ENCODE data around the gene BCAR3. TPM values are rescaled to one million over a fixed set of nuclear protein-coding genes. Genes with fewer than 3 reads are reported as not detected.

Gene BCAR3
- total RNA-seq, 1 experiment from 2014 or later: 9.3 TPM

DNA sequence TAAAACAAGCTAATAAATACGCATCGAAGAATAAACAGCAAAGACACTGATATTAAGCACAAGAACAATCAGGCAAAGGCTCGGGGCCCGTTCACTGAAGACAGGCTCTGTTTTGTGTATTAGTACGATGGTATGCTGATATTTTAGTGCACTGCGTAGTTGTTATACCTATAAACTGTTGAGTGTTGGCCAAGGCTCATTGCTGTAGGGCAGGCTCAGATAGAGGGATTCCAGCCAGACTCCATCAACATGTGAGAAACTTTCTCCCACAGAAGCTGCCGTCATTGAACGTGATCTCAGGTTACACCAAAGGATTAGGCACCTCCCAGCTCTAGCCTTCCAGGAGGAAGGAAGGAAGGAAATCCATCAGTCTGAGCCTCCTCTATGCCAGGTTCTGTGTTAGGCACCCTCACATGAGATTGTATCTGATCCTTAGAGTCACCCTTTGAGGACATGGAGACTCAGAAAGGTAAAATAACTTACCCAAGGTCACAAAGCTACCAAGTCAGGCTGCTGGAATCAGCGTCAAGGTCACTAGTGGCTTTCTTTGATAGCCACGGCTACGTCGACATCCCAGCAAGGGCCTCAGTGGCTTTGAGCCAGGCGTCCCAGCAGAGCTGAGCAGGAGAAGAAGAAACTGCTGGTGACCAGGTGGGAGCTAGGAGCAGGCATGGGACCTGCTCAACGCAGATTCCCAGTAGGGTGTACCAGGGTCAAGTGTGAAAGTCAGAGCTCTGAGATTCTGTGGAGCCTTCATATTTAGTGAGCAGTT is 14.8 kb downstream of the BCAR3 start:
- H3K36me3 ChIP-seq (ENCODE audit: control insufficient read depth, insufficient read depth, low read length): no peaks in the 10 kb centered on the region
- POLR2A ChIA-PET: no interaction called here
- TF ChIP-seq, protein P1, sequence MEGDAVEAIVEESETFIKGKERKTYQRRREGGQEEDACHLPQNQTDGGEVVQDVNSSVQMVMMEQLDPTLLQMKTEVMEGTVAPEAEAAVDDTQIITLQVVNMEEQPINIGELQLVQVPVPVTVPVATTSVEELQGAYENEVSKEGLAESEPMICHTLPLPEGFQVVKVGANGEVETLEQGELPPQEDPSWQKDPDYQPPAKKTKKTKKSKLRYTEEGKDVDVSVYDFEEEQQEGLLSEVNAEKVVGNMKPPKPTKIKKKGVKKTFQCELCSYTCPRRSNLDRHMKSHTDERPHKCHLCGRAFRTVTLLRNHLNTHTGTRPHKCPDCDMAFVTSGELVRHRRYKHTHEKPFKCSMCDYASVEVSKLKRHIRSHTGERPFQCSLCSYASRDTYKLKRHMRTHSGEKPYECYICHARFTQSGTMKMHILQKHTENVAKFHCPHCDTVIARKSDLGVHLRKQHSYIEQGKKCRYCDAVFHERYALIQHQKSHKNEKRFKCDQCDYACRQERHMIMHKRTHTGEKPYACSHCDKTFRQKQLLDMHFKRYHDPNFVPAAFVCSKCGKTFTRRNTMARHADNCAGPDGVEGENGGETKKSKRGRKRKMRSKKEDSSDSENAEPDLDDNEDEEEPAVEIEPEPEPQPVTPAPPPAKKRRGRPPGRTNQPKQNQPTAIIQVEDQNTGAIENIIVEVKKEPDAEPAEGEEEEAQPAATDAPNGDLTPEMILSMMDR (IDR thresholded peaks at IDR 0.05; ENCODE audit: insufficient read depth in 1 of 2, low read depth in 1 of 2, low read length in 1 of 2, severe bottlenecking in 1 of 2, unreplicated experiment in 1 of 2): no peak
- no peak for DNase-seq
- H3K27ac Mint-ChIP-seq (ENCODE audit: unreplicated experiment): no peak overlapping the region
- intact Hi-C loops (cut with micrococcal nuclease; ENCODE audit: unreplicated experiment): no loop called here
- no peaks in the 10 kb centered on the region for H3K27me3 Mint-ChIP-seq (ENCODE audit: insufficient read depth, unreplicated experiment)
- no peaks in the 10 kb centered on the region for H3K9me3 Mint-ChIP-seq (ENCODE audit: unreplicated experiment)
- H3K4me3 ChIP-seq (ENCODE audit: low read depth, low read length): no peak overlapping the region
- H3K27me3 ChIP-seq (replicated peaks; ENCODE audit: control insufficient read depth, insufficient read depth, low read length): no peaks in the 10 kb centered on the region
- no TSS peak for BruUV-seq (replicated peaks)
- peaks cover 24% of the 10 kb centered on the region for H3K4me1 Mint-ChIP-seq (ENCODE audit: low read depth, unreplicated experiment)
- H3K4me1 ChIP-seq: peaks cover 55% of the 10 kb centered on the region
- H3K4me3 Mint-ChIP-seq (ENCODE audit: unreplicated experiment): no peak overlapping the region
- no peaks in the 10 kb centered on the region for H3K36me3 Mint-ChIP-seq (ENCODE audit: insufficient read depth, unreplicated experiment)
- CTCF ChIA-PET: no interaction called here
- no peaks in the 10 kb centered on the region for H3K9me3 ChIP-seq

DNA sequence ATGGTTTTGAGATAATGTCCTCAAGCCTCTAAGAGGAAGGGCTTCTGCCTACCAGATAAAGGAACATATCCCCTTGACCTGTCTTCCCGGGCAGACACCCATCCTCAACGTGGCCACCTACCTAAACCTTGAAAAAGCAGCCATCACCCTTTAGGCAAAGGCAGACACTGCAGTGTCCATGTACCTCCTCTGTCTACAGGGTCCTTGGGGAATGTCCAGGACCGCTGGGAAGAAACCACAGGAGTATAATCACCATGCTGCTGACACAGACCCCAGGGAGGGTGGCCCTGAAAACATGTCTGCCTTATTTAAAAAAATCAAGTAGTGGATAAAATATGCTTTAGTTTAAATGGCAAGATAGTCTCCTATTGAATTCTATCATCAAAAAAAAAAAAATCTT is 16.6 kb downstream of the BCAR3 start:
- Histone ChIP-seq H3K4me3 (ENCODE audit: low read depth, low read length) (no peak overlapping the region), H3K36me3 (ENCODE audit: control insufficient read depth, insufficient read depth, low read length) (no peaks in the 10 kb centered on the region)
- H3K27ac Mint-ChIP-seq (ENCODE audit: unreplicated experiment): peak overlapping the region; percentile 28

DNA sequence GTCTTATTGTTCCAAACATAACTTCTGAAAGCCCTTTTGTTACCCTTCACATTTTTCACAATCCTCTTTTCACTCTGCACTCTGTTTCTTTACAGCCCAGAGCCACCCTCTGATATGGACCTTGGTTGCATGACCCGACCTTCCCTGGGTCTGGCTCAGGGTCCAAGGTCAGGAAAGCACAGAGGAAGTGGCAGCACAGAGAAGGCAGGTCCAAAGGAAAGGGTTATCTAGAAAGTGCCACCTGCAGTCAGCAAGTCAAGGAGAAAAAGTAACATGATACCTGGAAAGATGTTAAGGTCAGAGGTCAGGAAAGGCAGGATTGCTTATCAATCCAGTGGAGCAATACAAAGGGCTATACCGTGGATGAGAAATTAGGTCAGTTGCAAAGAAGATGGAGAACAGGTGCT is 18.4 kb downstream of the BCAR3 start:
- H3K36me3 ChIP-seq (ENCODE audit: control insufficient read depth, insufficient read depth, low read length): no peaks in the 10 kb centered on the region
- no peaks in the 10 kb centered on the region for H3K27me3 ChIP-seq (replicated peaks; ENCODE audit: control insufficient read depth, insufficient read depth, low read length)
- TF ChIP-seq, protein P1 (IDR thresholded peaks at IDR 0.05; ENCODE audit: insufficient read depth in 1 of 2, low read depth in 1 of 2, low read length in 1 of 2, severe bottlenecking in 1 of 2, unreplicated experiment in 1 of 2): no peak
- ChIA-PET POLR2A (no interaction called here), CTCF (no interaction called here)
- H3K4me3 ChIP-seq (ENCODE audit: low read depth, low read length): no peak overlapping the region
- BruUV-seq (replicated peaks): no TSS peak
- Mint-ChIP-seq H3K9me3 (ENCODE audit: unreplicated experiment) (no peaks in the 10 kb centered on the region), H3K4me3 (ENCODE audit: unreplicated experiment) (no peak overlapping the region), H3K27ac (ENCODE audit: unreplicated experiment) (no peak overlapping the region), H3K36me3 (ENCODE audit: insufficient read depth, unreplicated experiment) (no peaks in the 10 kb centered on the region), H3K4me1 (ENCODE audit: low read depth, unreplicated experiment) (peaks cover 24% of the 10 kb centered on the region), H3K27me3 (ENCODE audit: insufficient read depth, unreplicated experiment) (no peaks in the 10 kb centered on the region)
- peaks cover 44% of the 10 kb centered on the region for H3K4me1 ChIP-seq
- intact Hi-C loops (cut with micrococcal nuclease; ENCODE audit: unreplicated experiment): no loop called here
- H3K9me3 ChIP-seq: no peaks in the 10 kb centered on the region
- DNase-seq: no peak

More for the DNA sequence above, 16.6 kb downstream of the BCAR3 start:
- H3K27me3 Mint-ChIP-seq (ENCODE audit: insufficient read depth, unreplicated experiment): no peaks in the 10 kb centered on the region
- Histone ChIP-seq H3K27me3 (replicated peaks; ENCODE audit: control insufficient read depth, insufficient read depth, low read length) (no peaks in the 10 kb centered on the region), H3K4me1 (peaks cover 47% of the 10 kb centered on the region), H3K9me3 (no peaks in the 10 kb centered on the region)
- intact Hi-C loops (cut with micrococcal nuclease; ENCODE audit: unreplicated experiment): no loop called here
- ChIA-PET CTCF (no interaction called here), POLR2A (no interaction called here)
- DNase-seq: no peak
- H3K36me3 Mint-ChIP-seq (ENCODE audit: insufficient read depth, unreplicated experiment): no peaks in the 10 kb centered on the region
- no TSS peak for BruUV-seq (replicated peaks)
- no peaks in the 10 kb centered on the region for H3K9me3 Mint-ChIP-seq (ENCODE audit: unreplicated experiment)
- TF ChIP-seq, protein P1 (IDR thresholded peaks at IDR 0.05; ENCODE audit: insufficient read depth in 1 of 2, low read depth in 1 of 2, low read length in 1 of 2, severe bottlenecking in 1 of 2, unreplicated experiment in 1 of 2): no peak
- peaks cover 24% of the 10 kb centered on the region for H3K4me1 Mint-ChIP-seq (ENCODE audit: low read depth, unreplicated experiment)
- H3K4me3 Mint-ChIP-seq (ENCODE audit: unreplicated experiment): no peak overlapping the region

All from Caco-2 (cell line).